NCI-H526 (cell line): Measurements from ENCODE around the gene FBLN1.

Experiments used
- DNase-seq, 2 experiments: peaks; one replicate each; lab custom pipeline; 2025; lab: John Stamatoyannopoulos, UW

Gene FBLN1

DNA sequence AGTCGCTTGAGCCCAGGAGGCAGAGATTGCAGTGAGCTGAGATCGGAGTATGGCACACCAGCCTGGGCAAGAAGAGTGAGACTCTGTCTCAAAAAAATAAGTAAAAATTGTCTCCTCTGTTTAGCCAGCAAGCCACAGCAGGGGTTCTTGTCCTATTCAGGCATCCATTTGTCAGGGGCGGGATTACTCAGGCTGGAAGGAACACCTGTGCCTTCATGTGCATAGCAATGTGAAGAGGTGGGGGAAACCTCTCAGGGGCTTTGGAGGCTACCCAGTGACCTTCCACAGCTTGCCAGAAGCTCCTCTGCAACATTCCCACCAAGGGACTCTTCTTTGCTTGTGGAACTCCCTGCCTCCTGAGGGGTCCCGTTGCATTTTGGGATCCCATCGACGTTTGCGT is 63.3 kb downstream of the FBLN1 start:
- DNase-seq, result no peak

GRCh38 chr22:45568213-45568612 is 65.5 kb downstream of the FBLN1 start:
- DNase-seq, result no peak

GRCh38 chr22:45571089-45571488 is 68.4 kb downstream of the FBLN1 start:
- DNase-seq, result no peak

DNA sequence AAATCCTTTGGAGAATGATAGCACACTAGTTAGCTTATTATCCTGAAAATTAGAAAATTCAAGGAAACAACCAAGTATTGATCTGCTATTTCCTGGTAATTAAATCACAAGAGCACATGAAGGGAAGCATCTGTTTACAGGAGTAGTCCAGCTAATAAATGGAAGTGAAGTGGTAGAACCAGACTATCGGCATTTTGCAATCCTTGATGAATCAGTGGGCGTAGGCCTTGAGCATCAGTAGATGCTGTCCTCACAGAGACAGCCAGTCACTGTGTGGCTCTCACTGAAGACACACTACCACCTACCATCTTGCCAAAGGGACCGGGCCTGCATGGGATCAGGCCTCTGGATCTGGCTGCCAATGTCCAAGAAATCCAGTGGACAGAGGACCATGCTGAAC is 69.8 kb downstream of the FBLN1 start:
- peak in 1 of 2 experiments; percentile 21 for DNase-seq

DNA sequence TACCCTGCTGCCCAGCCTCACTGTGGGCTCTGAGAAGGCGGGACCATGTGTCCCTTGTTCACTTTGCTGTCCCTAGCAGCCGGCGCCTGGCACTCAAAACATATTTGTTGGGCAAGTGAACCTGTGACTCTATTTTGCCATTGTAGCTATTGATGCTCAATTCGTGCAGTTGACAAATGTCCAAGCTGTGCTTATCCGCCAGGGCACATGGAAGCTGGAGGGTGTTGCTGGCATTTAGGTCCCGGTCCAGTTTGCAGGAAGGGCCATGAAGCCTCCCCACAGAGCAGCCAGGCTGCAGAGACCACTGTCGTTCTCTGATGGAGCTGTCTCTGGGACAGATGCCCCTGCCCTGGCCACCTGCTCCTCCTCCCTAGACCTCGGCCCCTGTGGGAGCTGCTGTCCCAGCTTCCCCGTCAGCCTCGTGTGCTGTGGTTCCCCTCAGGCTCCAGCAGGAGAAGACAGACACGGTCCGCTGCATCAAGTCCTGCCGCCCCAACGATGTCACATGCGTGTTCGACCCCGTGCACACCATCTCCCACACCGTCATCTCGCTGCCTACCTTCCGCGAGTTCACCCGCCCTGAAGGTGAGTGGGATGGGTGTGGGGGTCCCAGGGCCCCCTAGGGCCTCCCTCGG is 71.5 kb downstream of the FBLN1 start:
- DNase-seq, result peak in 1 of 2 experiments; percentile 55

DNA sequence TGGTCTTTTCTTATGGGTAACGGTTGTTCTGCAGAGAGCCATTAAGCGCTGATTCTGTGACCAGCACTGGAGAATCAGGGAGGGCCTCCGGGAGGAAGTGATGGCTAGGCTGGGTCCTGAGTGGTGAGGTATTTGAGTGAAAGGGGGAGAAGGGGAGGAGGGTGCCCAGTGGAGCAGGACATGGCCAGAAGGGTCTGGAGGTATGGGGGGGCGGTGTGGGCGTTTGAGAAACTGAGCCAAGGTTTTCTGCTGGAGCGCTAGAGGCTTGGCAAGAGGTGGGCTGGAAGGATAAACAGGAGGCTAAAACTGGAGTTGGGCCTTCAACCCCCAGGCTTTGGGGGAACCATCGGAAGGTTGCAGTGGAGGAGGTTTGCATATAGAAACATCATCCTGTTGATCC is 72.5 kb downstream of the FBLN1 start:
- no peak for DNase-seq

DNA sequence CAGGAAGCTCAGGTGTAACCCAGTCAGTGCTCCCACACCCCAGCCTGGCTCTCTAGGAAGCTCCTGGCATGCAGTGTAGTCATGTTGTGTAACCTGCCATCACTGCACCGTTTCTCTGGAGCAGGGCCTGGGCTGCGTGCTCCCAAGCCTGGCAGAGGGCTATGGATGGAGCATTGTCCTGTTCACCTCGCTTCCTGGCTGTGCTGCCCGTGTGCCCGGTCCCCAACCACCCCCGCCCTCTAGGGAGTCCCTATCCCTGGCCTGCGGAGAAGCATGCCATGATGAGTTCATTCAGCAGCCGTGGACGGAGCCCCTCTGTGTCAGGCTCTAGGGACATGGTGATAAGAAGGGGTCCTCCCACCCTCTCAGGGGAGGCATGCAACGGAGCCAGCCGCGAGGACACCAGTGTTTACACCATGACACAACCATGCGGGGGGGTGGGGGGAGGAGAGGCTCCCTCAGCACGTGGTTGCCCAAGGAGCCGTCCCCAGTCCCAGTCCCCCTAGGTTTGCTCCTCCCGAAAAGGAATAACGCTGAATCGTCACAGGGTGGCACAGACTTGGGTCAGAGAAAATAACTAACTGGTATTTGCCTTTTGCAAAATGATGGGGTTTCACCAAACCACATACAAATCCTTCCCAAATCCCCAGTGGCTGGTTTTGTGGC is 73.1 kb downstream of the FBLN1 start:
- no peak for DNase-seq

DNA sequence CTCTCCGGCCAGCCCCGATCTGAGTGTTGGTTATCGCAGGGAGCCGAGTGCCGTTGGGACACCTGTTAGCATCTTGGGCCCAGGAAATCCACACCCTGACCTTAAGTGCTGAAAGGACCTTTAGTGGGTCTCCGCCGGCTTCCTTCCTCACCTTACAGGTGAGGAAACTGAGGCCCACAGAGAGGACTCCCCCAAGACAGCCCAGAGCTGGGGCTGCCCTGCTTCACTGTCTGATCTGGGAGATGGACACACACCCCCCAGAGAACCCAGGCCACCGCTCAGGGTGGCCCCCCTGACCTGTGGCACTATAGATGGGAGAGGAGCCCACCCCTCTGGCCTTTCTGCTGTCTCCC is 73.6 kb downstream of the FBLN1 start:
- no peak for DNase-seq

DNA sequence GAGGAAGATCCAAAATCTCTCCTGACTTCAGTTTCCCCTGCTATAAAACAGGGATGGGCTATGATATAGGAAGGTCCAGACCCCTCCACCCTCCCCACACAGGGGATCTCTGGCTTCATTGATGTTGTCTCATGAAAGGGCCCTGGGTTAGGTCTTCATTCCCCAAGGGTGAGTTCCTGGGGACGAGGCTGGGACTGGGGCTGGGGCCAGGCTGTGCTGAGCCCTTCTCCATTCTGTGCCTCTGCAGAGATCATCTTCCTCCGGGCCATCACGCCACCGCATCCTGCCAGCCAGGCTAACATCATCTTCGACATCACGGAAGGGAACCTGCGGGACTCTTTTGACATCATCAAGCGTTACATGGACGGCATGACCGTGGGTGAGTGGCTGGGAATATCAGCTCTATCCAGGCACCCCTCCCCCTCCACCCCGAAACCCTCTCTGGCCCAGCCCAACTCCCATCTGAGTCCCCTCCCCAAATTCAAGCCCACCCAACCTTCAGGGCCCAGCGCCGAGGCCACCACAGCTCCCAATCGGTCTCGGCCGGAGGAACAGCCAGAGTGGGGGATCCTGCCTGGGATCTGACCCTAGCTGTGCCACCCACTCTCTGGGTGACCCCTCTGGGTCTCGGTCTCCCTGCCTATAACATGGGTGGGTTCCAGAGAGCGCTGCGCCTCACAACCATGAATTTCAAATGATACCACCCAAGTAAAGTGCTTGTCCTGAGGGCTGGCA is 74.2 kb downstream of the FBLN1 start:
- no peak for DNase-seq

DNA sequence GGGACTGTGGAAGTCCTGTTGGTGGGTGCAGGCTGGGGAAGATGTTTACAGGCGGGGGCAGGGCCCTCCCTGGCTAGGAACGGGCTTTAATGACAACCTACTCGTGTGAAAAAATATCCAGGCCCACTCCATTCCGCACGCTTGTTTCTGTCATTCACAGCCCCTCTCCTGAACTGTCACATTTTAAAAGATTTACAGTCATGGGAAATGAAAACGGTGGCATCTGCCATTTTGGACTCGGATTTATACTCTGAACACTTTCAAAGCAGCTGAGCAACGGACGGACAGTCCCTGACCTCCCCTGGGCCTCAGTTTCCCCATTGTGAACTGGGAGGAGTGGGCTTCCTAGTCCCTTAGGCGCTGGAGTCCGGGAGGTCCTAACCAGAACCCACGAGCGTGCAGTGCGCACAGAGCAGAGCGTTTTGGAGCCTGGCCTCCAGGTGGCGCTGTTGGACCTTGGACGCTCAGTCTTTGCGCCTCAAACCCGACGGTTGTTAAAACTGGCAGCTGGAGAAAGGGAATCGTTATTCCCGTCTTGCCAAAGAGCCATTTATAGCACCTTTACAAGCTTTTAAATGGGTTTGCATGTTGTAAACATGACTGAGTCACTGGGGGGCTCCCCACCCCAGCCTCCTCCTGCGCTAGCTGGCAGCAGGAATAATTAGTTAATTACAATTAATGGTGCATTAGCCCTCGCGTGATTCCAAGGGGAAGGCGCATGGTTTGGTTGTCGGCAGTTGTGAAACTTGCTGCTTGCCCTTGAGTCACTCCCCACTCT is 75.3 kb downstream of the FBLN1 start:
- DNase-seq, result peak; percentile 59 to 89

- DNase-seq, result no peak
These were observed 76.0 kb downstream of the FBLN1 start for GRCh38 chr22:45578524-45579147.

DNA sequence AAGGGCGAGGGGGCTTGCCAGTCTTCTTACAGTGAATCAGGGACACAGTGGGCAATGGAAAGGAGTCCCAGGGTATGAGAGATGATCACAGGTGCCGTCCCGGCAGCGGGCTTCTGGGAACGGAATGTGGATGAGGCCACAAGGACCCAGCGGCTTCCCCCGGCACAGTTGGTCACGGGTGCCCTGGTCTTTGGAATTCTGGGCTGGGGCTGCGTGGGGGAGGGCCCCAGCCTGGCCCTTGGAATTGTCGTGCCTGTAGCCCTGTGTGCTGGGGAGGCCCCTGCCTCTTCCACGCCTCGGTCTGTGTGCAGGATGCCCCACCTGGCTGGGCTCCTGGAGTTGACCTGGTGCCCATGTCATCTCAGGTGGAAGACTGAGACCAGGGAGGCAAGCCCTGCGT is 76.6 kb downstream of the FBLN1 start:
- DNase-seq, result no peak

DNA sequence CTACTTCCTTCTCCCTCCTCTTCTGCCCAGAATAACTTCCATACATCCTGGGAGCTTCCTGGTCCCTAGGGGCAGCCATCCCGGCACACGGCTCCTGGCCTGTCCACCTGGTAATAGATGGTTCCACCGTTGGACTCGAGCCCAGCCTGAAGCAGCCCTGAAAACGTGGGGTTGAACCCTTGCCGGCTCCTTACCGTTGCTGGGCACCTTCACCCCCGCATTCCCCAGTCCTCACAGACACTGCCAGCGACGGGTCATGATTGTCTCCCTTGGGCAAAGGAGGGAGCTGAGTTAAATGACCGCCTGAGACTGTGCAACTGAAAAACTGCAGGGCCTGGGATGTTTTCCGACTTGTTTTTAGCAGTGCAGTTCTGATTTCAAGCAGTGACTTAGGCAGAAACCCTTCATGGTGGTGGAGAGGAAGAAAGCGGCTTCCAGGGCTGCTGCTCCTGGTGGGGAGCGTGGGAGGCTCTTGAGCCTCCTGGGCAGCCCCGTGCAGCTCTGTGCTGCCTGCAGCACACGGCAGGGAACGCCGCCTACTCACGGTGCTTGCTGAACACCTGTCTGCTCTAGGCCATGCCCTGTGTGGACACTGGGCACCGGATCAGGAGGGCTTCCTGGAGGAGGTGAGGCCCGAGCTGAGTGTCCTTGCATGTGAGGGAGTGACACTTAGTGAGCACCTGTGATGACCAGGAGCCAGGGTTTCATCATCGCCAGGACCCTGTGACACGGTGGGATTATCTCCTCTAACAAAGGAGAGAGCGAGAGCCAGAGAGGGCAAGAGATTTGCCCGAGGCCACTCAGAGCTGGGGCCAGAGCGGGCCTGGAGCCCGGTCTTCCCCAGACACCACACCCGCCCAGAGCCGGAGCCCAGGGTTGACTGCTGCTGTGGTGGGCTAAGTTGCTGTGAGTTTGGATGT is 77.4 kb downstream of the FBLN1 start:
- DNase-seq, result no peak

GRCh38 chr22:45580726-45581381 is 78.2 kb downstream of the FBLN1 start:
- no peak for DNase-seq

- DNase-seq, result no peak
These were observed 78.9 kb downstream of the FBLN1 start for GRCh38 chr22:45581549-45582080.

- DNase-seq, result no peak
These were observed 79.7 kb downstream of the FBLN1 start for GRCh38 chr22:45582236-45582954.

GRCh38 chr22:45582955-45583320 is 80.3 kb downstream of the FBLN1 start:
- no peak for DNase-seq

- peak; percentile 11 to 23 for DNase-seq
These were observed 80.8 kb downstream of the FBLN1 start for GRCh38 chr22:45583504-45583903.

GRCh38 chr22:45584121-45584570 is 81.5 kb downstream of the FBLN1 start:
- peak; percentile 81 to 85 for DNase-seq
